Muscle of arm (tissue), 14 donors: ENCODE measurements around the gene NR2F2. TPM values are rescaled to one million over a fixed set of nuclear protein-coding genes. Genes with fewer than 3 reads are reported as not detected.
A peak's percentile ranks its signal among the peaks of the same experiment; 100 is the strongest.

ENCODE experiments used
- DNase-seq: peaks from one replicate; pipeline ENCODE4 v3.0.0-alpha.2; 2013
- long read RNA-seq, 11 donors: transcript quantifications; one replicate each; lab custom pipeline, GENCODE V29; 2026
- polyA plus RNA-seq, 12 donors: library from polyadenylated mRNA; unstranded; fragments of 120-200 nt; gene quantifications; one replicate each; pipeline ENCODE4 v1.2.1, GENCODE V29; 2013; ENCODE audit not compliant: insufficient read length in 12 of 12

The NR2F2 gene
- polyA plus RNA-seq, result 10 to 100 TPM in 11 of 12 donors, not detected in 1; 43.3 to 88.7 (median 55.2) TPM
- long read RNA-seq, donor 1, full-length matches to known transcripts, result 9 of 17 reads
- long read RNA-seq, donor 1, partial matches to known transcripts, result 8 of 17 reads
- long read RNA-seq, donor 1, other reads (novel, unspliced or antisense), result 0 of 17 reads
- long read RNA-seq, donor 2, full-length matches to known transcripts, result 19 of 38 reads
- long read RNA-seq, donor 2, partial matches to known transcripts, result 19 of 38 reads
- long read RNA-seq, donor 2, other reads (novel, unspliced or antisense), result 0 of 38 reads
- long read RNA-seq, donor 3, full-length matches to known transcripts, result 7 of 31 reads
- long read RNA-seq, donor 3, partial matches to known transcripts, result 24 of 31 reads
- long read RNA-seq, donor 3, other reads (novel, unspliced or antisense), result 0 of 31 reads
- long read RNA-seq, donor 4, full-length matches to known transcripts, result 10 of 10 reads
- long read RNA-seq, donor 4, partial matches to known transcripts, result 0 of 10 reads
- long read RNA-seq, donor 4, other reads (novel, unspliced or antisense), result 0 of 10 reads
- long read RNA-seq, donor 5, full-length matches to known transcripts, result 15 of 23 reads
- long read RNA-seq, donor 5, partial matches to known transcripts, result 8 of 23 reads
- long read RNA-seq, donor 5, other reads (novel, unspliced or antisense), result 0 of 23 reads
- long read RNA-seq, donor 6, full-length matches to known transcripts, result 5 of 5 reads
- long read RNA-seq, donor 6, partial matches to known transcripts, result 0 of 5 reads
- long read RNA-seq, donor 6, other reads (novel, unspliced or antisense), result 0 of 5 reads
- long read RNA-seq, donor 7, full-length matches to known transcripts, result 5 of 5 reads
- long read RNA-seq, donor 7, partial matches to known transcripts, result 0 of 5 reads
- long read RNA-seq, donor 7, other reads (novel, unspliced or antisense), result 0 of 5 reads
- long read RNA-seq, donor 8, full-length matches to known transcripts, result 13 of 19 reads
- long read RNA-seq, donor 8, partial matches to known transcripts, result 6 of 19 reads
- long read RNA-seq, donor 8, other reads (novel, unspliced or antisense), result 0 of 19 reads
- long read RNA-seq, donor 9, full-length matches to known transcripts, result 10 of 35 reads
- long read RNA-seq, donor 9, partial matches to known transcripts, result 25 of 35 reads
- long read RNA-seq, donor 9, other reads (novel, unspliced or antisense), result 0 of 35 reads
- long read RNA-seq, donor 10, full-length matches to known transcripts, result 16 of 16 reads
- long read RNA-seq, donor 10, partial matches to known transcripts, result 0 of 16 reads
- long read RNA-seq, donor 10, other reads (novel, unspliced or antisense), result 0 of 16 reads
- long read RNA-seq, donor 11, full-length matches to known transcripts, result 14 of 56 reads
- long read RNA-seq, donor 11, partial matches to known transcripts, result 42 of 56 reads
- long read RNA-seq, donor 11, other reads (novel, unspliced or antisense), result 0 of 56 reads

GRCh38 chr15:96330450-96331143, at the start of gene NR2F2:
Gene NR2F2, plus strand, starts transcription at chr15:96330700. Its CDS starts 1,406 bp downstream, at chr15:96332106.
- DNase-seq, result peak; percentile 97

- DNase-seq, result peak; percentile 44
Observed at GRCh38 chr15:96285305-96285704, 45.2 kb upstream of the NR2F2 start.

GRCh38 chr15:96285729-96286254, 44.7 kb upstream of the NR2F2 start:
- DNase-seq, result no peak

- no peak for DNase-seq
Observed at GRCh38 chr15:96290679-96291078, 39.8 kb upstream of the NR2F2 start.

GRCh38 chr15:96292635-96293034, 37.9 kb upstream of the NR2F2 start:
- no peak for DNase-seq

- DNase-seq, result no peak
Observed at GRCh38 chr15:96293441-96293840, 37.1 kb upstream of the NR2F2 start.

GRCh38 chr15:96294766-96295165, 35.7 kb upstream of the NR2F2 start:
- DNase-seq, result no peak

GRCh38 chr15:96296264-96296663, 34.2 kb upstream of the NR2F2 start:
- DNase-seq, result no peak

- DNase-seq, result no peak
Observed at GRCh38 chr15:96297783-96298182, 32.7 kb upstream of the NR2F2 start.

- no peak for DNase-seq
Observed at GRCh38 chr15:96298217-96298616, 32.3 kb upstream of the NR2F2 start.

- DNase-seq, result no peak
Observed at GRCh38 chr15:96300836-96301235, 29.7 kb upstream of the NR2F2 start.

GRCh38 chr15:96303503-96304056, 26.9 kb upstream of the NR2F2 start:
- no peak for DNase-seq

GRCh38 chr15:96304839-96305238, 25.7 kb upstream of the NR2F2 start:
- DNase-seq, result no peak

GRCh38 chr15:96306321-96306720, 24.2 kb upstream of the NR2F2 start:
- DNase-seq, result no peak

- no peak for DNase-seq
Observed at GRCh38 chr15:96307856-96308394, 22.6 kb upstream of the NR2F2 start.

- DNase-seq, result no peak
Observed at GRCh38 chr15:96309143-96309660, 21.3 kb upstream of the NR2F2 start.

GRCh38 chr15:96311256-96311955, 19.1 kb upstream of the NR2F2 start:
- no peak for DNase-seq

GRCh38 chr15:96311956-96312294, 18.6 kb upstream of the NR2F2 start:
- DNase-seq, result no peak
